Peyer's patch (tissue), 4 donors: Measurements from ENCODE around the gene SYNJ2. TPM values are rescaled to one million over a fixed set of nuclear protein-coding genes. Genes with fewer than 3 reads are reported as not detected.

Experiments
- DNase-seq, 3 donors: peaks; one replicate each; pipeline ENCODE4 v3.0.0-alpha.2; 2017 to 2019
- H3K27ac ChIP-seq, 4 donors: fragments of 200-600 bp; sonication (generic); one replicate each; pipeline ENCODE4 v1.5.1; 2016 to 2019
- H3K27me3 ChIP-seq, 2 donors: fragments of 200-600 bp; sonication (generic); one replicate each; pipeline ENCODE4 v1.5.1; 2019
- H3K36me3 ChIP-seq, 3 donors: fragments of 200-600 bp; sonication (generic); one replicate each; pipeline ENCODE4 v1.5.1; 2016 to 2019
- H3K4me1 ChIP-seq, 4 donors: fragments of 200-600 bp; sonication (generic); one replicate each; pipeline ENCODE4 v1.5.1; 2016 to 2019
- H3K4me3 ChIP-seq, 4 donors: fragments of 200-600 bp; sonication (generic); 1 replicate in 3 of 4; 2 replicates in 1 of 4; pipeline ENCODE4 v1.5.1; 2016 to 2019; ENCODE audit warnings: mild to moderate bottlenecking in 1 of 4
- H3K9me3 ChIP-seq, 4 donors: fragments of 200-600 bp; sonication (generic); one replicate each; pipeline ENCODE4 v1.5.1; 2016 to 2019; ENCODE audit warnings: mild to moderate bottlenecking in 1 of 4
- CTCF ChIP-seq, 6 experiments: fragments of 450-650 bp in 4 of 6; fragments of 200-600 bp in 2 of 6; sonication (generic) in 1 of 6; IDR thresholded peaks; one replicate each; pipeline ENCODE4 v1.5.1; 2017 to 2019; ENCODE audit warnings: antibody characterized with exemption in 6 of 6, mild to moderate bottlenecking in 3 of 6, moderate library complexity in 1 of 6
- POLR2A ChIP-seq, 2 donors: fragments of 450-650 bp; IDR thresholded peaks; one replicate each; pipeline ENCODE4 v1.5.1; 2017; ENCODE audit warnings: antibody characterized with exemption in 2 of 2, mild to moderate bottlenecking in 2 of 2, moderate library complexity in 2 of 2
- total RNA-seq, 4 donors: library from RNA; depleted of rRNA; stranded (reverse); fragments of >200 nt; gene quantifications; one replicate each; pipeline ENCODE4 v1.1.0, GENCODE V29; 2016

SYNJ2 gene
- total RNA-seq, 4 donors from 2014 or later, result 26.8 to 47.2 (median 34.0) TPM

GRCh38 chr6:158110986-158111385 lies 129.3 kb downstream of the SYNJ2 start:
- H3K9me3 ChIP-seq, result no peaks in the 10 kb centered on the region
- no peaks in the 10 kb centered on the region for H3K4me1 ChIP-seq
- TF ChIP-seq CTCF (IDR thresholded peaks at IDR 0.05) (no peak), POLR2A (IDR thresholded peaks at IDR 0.05) (no peak)
- DNase-seq, result no peak
- peaks cover 0 to 23% (median 0%) of the 10 kb centered on the region in 3 donors for H3K36me3 ChIP-seq
- H3K4me3 ChIP-seq, result no peak overlapping the region
- H3K27ac ChIP-seq, result no peak overlapping the region
- no peaks in the 10 kb centered on the region for H3K27me3 ChIP-seq

DNA sequence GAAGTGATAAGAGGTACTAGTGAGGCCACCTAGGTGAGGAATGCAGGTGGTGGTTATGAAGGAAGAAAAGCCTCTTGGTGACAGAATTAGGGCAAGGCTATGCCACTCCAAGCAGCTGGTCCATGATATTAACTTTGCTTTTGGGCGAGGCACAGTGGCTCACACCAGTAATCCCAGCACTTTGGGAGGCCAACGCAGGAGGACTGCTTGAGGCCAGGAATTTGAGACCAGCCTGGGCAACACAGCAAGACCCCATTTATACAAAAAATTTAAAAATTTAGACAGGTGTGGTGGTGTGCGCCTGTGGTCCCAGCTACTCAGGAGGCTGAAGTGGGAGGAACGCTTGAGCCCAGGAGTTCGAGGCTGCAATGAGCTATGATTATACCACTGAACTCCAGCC lies 130.3 kb downstream of the SYNJ2 start:
- TF ChIP-seq CTCF (IDR thresholded peaks at IDR 0.05) (no peak), POLR2A (IDR thresholded peaks at IDR 0.05) (no peak)
- no peak for DNase-seq
- peaks cover 0 to 26% (median 0%) of the 10 kb centered on the region in 3 donors for H3K36me3 ChIP-seq

DNA sequence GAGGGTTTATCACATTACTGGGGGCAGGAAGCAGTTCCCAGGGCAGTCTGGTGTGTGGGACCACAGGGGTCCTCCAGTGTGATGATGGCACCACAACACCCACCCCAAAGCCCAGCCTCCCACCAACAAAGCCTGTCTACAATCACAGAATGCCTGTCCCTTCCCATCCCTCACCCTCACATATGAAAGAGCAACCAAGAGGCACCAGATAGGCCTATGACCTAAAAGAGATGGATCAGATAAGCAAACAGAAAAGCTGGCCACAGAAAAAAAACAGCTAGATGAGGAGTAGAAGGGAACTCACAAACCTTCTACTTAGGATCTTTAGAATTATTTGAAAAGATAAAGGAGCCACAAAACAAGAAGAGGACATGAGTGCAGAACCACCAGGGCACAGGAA lies 132.1 kb downstream of the SYNJ2 start:
- Histone ChIP-seq H3K36me3 (peaks cover 0 to 37% (median 0%) of the 10 kb centered on the region in 3 donors), H3K27ac (no peak overlapping the region), H3K4me3 (no peak overlapping the region), H3K4me1 (no peaks in the 10 kb centered on the region), H3K27me3 (no peaks in the 10 kb centered on the region), H3K9me3 (no peaks in the 10 kb centered on the region)
- TF ChIP-seq CTCF (IDR thresholded peaks at IDR 0.05) (no peak), POLR2A (IDR thresholded peaks at IDR 0.05) (no peak)
- DNase-seq, result no peak

More for the DNA sequence above, 130.3 kb downstream of the SYNJ2 start:
- H3K9me3 ChIP-seq, result no peaks in the 10 kb centered on the region
- H3K27me3 ChIP-seq, result no peaks in the 10 kb centered on the region
- no peaks in the 10 kb centered on the region for H3K4me1 ChIP-seq
- H3K4me3 ChIP-seq, result no peak overlapping the region
- H3K27ac ChIP-seq, result no peak overlapping the region

- no peaks in the 10 kb centered on the region for H3K4me1 ChIP-seq
- no peak overlapping the region for H3K4me3 ChIP-seq
- H3K36me3 ChIP-seq, result peaks cover 0 to 44% (median 0%) of the 10 kb centered on the region in 3 donors
- H3K27me3 ChIP-seq, result no peaks in the 10 kb centered on the region
- TF ChIP-seq POLR2A (IDR thresholded peaks at IDR 0.05) (no peak), CTCF (IDR thresholded peaks at IDR 0.05) (no peak)
- H3K27ac ChIP-seq, result no peak overlapping the region
- no peaks in the 10 kb centered on the region for H3K9me3 ChIP-seq
- DNase-seq, result no peak
Measured at GRCh38 chr6:158115102-158115501, 133.4 kb downstream of the SYNJ2 start.

GRCh38 chr6:158115508-158115907 lies 133.8 kb downstream of the SYNJ2 start:
- DNase-seq, result no peak
- H3K36me3 ChIP-seq, result peaks cover 0 to 46% (median 0%) of the 10 kb centered on the region in 3 donors
- H3K9me3 ChIP-seq, result no peaks in the 10 kb centered on the region
- no peak overlapping the region for H3K4me3 ChIP-seq
- no peaks in the 10 kb centered on the region for H3K4me1 ChIP-seq
- no peak overlapping the region for H3K27ac ChIP-seq
- no peaks in the 10 kb centered on the region for H3K27me3 ChIP-seq
- no peak for TF ChIP-seq POLR2A (IDR thresholded peaks at IDR 0.05)
- no peak for TF ChIP-seq CTCF (IDR thresholded peaks at IDR 0.05)

- peaks cover 0 to 40% (median 0%) of the 10 kb centered on the region in 3 donors for H3K36me3 ChIP-seq
Measured at GRCh38 chr6:158118886-158119285, 137.2 kb downstream of the SYNJ2 start.

More at GRCh38 chr6:158118886-158119285, 137.2 kb downstream of the SYNJ2 start:
- Histone ChIP-seq H3K27ac (no peak overlapping the region), H3K4me3 (no peak overlapping the region), H3K9me3 (no peaks in the 10 kb centered on the region), H3K27me3 (no peaks in the 10 kb centered on the region), H3K4me1 (no peaks in the 10 kb centered on the region)
- no peak for DNase-seq
- TF ChIP-seq POLR2A (IDR thresholded peaks at IDR 0.05), result no peak
- no peak for TF ChIP-seq CTCF (IDR thresholded peaks at IDR 0.05)
